ENCODE measurements around the gene LCE2D.
"Not testable (repeated sequence)": the region's sequence is repeated elsewhere in the genome, so short reads cannot be mapped to it uniquely, and the experiment has no call there.

Gene LCE2D, protein sequence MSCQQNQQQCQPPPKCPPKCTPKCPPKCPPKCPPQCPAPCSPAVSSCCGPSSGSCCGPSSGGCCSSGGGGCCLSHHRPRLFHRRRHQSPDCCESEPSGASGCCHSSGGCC

DNA sequence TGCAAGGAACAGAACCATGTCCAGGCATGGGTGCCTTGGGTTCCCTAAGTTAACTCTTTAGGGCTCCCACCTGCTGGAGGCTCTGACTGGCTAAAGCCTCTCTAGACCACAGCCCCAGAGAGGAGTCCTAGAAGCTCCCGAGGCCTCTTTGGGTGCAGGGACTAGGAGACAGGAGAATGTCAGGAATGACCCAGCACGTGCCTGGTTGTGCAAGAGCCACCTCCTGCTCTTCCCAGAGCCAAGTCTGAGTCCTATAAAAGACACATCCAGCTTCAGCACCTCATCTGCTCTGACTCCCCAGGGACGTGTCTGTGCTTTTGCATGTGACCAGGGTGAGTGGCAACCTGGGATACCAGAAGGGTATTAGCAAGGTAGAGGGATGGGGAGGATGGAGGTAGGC lies at the start of gene LCE2D:
TSS of gene LCE2D (plus strand) at position 283 of the 400 bp plus-strand sequence. CDS start 726 bp downstream, outside the sequence.
- no peak for DNase-seq (ENCODE audit: low read depth, low spot score)

DNA sequence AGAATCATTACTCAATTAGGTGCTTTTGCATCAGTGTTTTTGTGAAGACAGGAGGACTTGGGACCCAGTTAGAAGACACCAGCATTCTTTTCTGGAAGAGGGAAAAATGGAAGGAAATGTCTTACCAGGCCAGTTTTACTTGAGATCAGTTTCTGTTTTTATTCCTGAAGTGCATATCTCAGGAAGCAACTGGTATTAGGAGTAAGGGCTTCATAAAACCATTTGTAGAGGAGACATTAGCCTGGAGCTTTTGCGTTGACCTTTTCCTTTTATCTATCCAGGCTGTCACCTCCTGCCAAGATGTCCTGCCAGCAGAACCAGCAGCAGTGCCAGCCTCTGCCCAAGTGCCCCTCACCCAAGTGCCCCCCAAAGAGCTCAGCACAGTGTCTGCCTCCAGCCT lies 49.7 kb upstream of the LCE2D start, which contains the start of gene LCE3B:
TSS of gene LCE3B (plus strand) at position 301 of the 400 bp plus-strand sequence. CDS start at position 301, 0 bp downstream.
- DNase-seq (ENCODE audit: low read depth, low spot score): no peak

DNA sequence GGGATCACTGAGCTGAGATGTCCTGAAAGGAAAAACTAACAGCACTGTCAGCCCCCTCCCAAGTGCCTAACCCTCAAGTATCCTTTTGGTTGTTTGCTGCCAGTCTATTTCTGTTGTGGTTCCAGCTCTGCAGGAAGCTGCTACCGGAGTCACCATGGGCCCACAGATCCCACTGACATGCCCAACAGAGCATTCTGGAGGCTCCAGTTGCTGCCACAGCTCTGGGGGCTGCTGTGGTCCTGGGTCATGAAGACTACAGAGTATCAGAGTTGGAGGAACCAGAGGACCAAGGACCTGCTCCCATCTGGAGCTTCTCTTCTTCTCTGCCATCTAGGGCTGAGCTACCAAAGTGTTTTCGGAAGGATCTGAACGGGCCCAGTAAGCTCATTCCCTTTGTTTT lies 41.2 kb upstream of the LCE2D start:
- no peak for DNase-seq (ENCODE audit: low read depth, low spot score)

DNA sequence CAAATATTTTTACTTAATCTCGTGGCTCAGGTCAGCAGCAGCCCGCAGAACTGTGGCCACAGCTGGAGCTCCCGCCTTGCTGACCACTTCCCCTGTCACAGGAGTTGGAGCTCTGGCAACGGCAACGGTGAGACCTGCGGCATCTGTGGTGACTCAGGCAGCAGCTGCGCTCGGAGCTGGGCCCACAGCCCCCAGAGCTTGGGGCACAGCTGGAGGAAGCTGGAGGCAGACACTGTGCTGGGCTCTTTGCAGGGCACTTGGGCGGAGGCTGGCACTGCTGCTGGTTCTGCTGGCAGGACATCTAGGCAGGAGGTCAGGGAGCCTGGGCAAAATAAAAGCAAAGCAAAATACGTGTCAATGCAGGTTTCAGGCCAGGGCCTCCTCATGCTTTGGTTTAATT lies 40.4 kb upstream of the LCE2D start, which contains the start of gene LCE3A:
TSS of gene LCE3A (minus strand) at position 301 of the 400 bp plus-strand sequence. CDS start at position 301, 0 bp downstream.
- DNase-seq (ENCODE audit: low read depth, low spot score): no peak

DNA sequence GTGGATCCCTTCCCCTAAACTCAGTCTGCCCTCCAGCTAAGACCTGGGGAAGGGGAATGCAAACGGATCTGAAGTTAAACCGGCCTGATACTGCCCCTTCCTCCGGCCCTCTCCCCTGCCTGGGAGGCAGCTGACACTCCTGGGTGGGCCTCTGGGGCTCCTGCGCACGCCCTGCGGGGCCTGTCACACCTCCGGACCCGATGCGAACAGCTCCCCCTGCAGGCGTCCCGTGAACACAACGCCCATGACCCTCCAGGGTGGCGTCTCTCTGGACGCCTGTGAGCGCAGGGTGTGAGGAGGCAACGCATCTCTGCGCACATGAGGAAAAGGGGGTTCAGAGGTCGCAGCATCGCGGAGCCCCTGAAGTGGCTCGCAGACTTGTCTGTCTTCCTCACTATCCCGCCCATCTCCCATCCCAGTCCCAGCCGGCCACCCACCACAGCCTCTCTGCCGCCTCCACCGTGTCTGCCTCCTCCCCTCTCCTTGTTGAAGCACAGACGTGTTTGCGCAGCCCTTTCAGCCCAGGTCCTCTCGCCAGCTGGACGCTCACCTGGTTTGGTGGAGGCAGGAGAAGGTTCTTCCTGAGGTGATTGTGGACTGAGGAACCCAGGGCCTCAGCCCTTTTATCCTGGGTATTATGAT lies 39.9 kb upstream of the LCE2D start:
- no peak for DNase-seq (ENCODE audit: low read depth, low spot score)

DNA sequence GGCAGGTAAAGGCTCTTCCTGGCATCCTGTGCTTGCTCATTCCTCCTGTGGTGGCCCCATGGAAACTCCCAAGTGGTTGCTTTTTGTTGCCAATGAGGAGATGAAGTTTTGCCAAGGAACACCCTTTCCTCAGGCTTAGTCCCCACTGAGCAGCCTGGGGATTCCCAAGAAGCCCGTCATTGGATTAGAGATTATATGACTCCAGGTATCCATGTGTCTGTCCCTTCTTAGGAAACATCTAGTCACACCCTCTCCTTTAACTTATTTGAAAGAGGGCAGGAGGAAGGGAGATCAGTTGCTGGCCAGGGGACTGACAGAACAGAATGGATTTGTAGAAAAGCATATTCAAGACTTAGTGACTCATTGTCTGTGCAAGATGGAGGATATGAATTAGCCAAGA lies 36.4 kb upstream of the LCE2D start:
- no peak for DNase-seq (ENCODE audit: low read depth, low spot score)

DNA sequence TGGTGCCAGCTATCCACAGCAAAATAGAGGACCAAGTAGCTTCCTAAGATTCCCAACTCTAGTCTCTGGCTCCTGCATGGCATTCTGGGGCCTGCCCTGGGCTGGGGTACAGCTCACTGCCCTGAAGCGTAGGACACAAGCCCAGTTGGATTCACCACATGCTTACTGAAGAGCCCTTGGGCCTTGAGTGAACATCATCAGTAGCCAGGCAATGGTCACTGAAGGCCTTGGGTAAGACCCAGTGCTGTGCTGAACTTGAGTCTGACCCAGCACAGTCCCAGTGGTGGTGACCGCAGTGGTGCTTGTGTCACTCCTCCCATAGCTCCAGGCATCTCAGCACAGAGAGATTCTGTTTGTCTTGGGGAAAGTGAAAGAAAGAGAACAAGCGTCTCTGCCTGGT lies 32.6 kb upstream of the LCE2D start:
- DNase-seq (ENCODE audit: low read depth, low spot score): no peak

DNA sequence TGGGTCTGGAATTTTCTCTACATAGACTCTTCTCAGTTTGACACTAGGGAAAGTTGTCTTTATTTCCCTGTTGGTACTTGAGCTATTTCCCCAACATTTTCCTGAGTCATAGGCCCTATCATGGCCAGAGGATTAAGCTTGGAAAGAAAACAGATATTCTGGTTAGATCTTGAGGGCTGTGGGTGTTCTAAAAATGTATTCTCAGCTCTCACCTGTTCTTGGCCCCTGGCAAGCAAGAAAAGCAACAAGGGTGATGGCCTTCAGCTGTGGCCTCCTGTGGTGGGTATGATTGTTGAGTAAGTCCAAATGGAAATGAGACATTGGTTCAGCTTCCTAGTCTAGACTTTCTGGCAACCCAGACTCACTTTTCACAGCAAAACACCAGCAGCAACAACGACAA lies 22.8 kb upstream of the LCE2D start:
- DNase-seq (ENCODE audit: low read depth, low spot score): no peak

DNA sequence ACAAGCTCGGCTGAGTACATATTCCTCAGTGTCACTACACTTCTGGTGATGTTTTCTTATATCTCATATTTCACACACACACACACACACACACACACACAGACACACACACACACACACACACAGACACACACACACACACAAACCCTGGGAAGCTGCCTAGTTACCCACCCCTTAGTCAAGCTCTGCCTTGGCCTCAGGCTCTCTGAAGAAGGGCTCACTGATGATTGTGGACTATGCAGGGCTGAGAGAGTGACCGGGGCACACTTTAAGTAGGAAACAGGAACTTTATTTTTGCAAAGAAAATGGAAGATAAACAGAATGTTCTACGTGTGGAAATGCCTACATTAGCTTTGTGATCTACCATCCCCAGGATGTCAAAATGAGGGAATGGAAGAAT lies 19.2 kb upstream of the LCE2D start:
- DNase-seq (ENCODE audit: low read depth, low spot score): no peak

DNA sequence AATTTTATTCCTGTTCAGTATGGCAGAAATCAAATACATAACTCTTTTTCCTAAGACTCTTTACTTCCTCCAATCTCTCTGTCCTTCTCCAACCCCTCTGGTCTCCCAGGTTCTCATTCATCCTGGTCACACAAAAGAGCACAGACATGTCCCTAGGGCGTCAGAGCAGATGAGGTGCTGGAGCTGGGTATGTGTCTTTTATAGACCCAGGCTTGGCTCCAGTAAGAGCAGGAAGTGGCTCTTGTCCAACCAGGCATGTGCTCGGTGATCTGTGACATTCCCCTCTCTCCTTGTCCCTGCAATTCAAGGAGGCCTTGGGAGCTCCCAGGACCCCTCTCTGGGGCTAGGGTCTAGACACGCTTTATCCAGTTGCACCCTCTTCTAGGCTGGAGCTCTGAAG lies 18.0 kb upstream of the LCE2D start:
- DNase-seq (ENCODE audit: low read depth, low spot score): no peak

DNA sequence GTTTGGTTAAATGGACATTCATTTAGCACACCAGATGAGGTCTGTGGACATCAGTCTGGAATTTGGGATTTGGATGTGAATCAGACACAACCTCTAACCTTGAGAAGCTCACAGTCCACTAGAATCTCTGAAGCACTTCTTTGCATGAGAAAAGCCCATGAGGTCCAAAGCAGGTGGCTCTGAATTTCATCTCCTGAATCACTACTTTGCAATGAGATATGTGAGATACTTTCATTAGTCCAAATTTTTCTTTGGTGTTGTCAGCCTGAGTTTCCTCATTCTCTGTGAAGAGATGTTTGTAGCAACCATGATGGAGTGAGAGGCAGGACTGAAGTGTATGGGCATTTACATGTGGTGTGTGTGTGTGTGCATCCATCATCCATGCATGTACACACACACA lies 16.5 kb upstream of the LCE2D start:
- DNase-seq (ENCODE audit: low read depth, low spot score): no peak

DNA sequence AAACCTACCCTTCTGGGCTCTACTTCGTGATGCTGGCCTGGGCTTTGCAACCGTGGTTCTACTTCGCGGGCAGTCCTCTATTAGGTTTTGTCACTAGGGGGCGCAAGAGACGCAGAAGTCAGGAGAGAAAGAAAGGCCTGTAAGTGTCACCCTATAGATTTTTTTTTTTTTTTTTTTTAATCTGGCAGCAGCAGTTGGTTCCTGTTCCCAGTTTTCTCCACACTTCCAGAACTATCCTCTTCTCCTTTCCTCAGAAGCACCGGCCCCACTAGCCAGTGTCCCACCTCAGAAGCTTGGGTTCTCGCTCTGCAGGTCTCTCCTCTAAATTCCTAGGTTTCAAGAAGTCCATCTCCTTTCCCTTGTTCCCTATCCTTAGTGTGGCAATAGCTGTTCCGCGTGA lies 9.1 kb upstream of the LCE2D start:
- peak; percentile 5 for DNase-seq (ENCODE audit: low read depth, low spot score)

DNA sequence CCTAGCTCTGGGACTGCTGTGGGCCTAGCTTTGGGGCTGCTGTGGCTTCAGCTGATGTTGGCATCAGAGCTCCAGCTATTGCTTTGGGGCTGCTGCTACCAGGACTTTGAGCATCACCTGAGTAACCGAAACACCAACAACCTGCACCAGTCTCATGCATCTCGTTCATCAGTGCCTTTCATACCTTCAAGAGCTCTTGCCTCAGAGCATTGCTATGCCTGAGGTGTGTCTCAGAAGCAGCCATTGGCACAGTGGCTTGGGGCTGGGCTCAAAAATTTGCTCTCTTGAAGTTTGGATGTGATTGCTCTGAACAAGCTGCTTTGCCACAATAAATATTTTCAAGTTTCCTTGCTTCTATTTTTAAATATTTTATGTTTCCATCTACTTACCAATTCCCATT lies 6.7 kb upstream of the LCE2D start:
- no peak for DNase-seq (ENCODE audit: low read depth, low spot score)

DNA sequence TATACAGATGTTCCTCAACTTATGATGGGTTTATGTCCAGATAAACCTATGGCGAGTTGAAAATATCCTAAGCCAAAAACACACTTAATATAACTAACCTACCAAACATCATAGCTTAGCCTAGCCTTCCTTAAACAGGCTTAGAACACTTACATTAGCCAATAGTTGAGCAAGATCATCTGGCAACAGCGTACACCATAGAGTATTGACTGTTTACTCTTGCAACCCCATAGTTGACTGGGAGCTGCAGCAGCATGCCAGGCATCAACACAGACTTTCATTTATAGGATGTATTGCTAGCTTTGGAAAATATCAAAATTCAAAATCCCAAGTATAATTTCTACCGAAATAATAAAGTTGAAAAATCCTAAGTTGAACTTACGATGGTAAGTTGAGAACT lies 5.5 kb upstream of the LCE2D start:
- no peak for DNase-seq (ENCODE audit: low read depth, low spot score)

DNA sequence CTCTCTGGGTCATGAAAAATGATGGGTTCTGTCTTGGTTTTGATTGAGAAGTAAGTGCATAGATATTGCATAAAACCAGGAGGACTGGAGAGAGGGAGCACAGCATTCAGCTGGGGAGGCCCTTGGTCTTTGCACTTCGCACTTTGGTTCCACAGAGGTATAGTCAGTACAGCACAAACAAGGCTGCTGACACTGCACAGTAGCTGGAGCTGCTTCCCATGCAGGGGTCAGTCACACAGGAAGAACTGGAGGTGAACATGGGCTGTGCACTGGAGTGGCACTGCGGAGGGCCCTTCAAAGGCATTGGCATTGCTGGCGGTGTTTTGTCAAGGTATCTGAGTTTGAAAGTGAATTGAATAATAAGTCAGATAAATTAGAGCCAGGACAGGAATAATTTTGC lies 4.5 kb upstream of the LCE2D start:
- no peak for DNase-seq (ENCODE audit: low read depth, low spot score)

DNA sequence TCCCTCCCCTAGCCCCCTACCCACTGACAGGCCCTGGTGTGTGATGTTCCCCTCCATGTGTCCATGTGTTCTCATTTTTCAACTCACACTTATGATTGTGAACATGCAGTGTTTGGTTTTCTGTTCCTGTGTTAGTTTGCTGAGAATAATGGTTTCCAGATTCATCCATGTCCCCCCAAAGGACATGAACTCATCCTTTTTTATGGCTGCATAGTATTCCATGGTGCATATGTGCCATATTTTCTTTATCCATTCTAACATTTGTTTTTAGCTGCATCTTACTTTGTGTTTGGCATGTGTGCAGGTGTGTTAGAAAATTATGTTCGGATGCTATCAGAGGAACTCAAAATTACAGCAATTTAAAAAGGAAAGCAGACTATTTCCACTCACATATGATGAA lies 3.0 kb downstream of the LCE2D start:
- not testable (repeated sequence) for DNase-seq (ENCODE audit: low read depth, low spot score)

DNA sequence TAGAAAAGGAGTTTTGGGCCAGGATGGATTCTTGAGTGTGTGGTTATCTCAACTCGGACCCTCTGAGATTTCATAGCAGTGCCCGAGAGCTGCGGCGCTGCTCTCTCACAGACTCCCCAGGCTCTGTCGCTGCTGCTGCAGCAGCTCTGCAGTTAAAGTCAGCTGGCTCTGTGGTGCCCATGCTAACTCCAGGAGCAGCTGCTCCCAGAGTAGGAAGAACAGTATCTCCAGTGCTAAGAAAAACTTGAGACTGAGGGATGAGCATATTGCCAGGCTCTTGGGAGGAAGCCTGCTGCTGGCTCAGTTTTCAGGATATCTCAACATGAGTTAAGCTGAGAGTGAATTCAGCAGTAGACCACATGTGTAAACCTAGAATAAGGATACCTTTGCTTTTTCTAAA lies 4.5 kb downstream of the LCE2D start:
- DNase-seq (ENCODE audit: low read depth, low spot score): no peak

DNA sequence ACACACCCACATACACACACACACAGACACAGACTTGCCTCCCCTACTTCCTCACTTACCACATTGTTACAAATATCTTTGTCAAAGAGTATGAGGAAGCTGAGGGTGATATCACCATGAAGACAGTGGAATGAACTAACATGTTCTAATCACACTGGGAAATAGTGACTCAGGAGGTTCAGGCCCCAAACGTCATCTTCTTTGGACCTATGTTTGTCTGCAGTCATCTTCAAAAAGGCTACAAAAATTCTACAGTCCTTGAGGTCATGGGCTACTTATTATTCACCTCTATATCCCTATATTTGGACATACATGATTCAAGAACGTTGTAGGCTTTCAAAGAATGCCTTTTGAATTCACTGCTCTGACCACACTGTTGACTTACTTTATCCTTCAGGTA lies 9.8 kb downstream of the LCE2D start:
- no peak for DNase-seq (ENCODE audit: low read depth, low spot score)

DNA sequence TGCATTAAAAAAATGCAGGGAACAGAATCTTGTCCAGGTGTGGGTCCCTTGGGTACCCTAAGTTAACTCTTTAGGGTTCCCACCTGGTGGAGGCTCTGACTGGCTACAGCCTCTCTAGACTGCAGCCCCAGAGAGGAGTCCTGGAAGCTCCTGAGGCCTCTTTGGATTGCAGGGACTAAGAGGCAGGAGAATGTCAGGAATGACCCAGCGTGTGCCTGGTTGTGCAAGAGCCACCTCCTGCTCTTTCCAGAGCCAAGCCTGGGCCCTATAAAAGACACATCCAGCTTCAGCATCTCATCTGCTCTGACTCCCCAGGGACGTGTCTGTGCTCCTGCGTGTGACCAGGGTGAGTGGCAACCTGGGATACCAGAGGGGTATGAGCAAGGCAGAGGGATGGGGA lies 11.8 kb downstream of the LCE2D start, which contains the start of gene LCE2C:
TSS of gene LCE2C (plus strand) at position 297 of the 400 bp plus-strand sequence. CDS start 737 bp downstream, outside the sequence.
- DNase-seq (ENCODE audit: low read depth, low spot score): not testable (repeated sequence)

DNA sequence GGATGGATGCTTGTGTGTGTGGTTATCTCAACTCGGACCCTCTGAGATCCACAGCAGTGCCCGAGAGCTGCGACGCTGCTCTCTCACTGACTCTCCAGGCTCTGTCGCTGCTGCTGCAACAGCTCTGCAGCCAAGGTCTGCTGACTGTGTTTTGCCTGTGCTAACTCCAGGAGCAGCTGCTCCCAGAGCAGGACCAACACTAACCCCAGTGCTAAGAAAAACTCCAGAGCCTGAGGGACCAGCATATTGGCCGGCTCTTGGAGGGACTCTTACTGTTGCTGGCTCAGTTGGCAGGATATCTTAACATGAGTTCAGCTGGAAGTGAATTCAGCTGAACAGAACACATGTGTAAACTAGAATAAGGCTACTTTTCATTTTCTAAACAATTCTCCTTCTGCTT lies 16.3 kb downstream of the LCE2D start:
- DNase-seq (ENCODE audit: low read depth, low spot score): no peak

DNA sequence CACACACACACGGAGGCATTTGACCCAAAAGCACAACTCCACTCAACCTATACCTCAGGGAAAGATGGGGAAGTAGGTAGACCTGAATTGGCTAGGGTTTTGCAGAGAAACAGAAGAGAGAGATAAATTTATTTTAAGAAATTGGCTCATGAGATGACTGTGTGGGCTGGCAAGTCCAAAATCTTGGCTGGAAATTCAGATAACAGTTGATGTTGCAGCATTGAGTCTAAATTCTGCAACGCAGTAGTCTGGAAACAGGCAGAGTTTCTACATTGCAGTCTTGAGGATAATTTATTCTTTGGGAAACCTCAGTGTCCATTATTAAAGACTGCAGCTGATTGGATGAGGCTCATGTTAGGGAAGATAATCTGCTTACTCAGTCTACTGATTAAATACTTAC lies 18.4 kb downstream of the LCE2D start:
- no peak for DNase-seq (ENCODE audit: low read depth, low spot score)

DNA sequence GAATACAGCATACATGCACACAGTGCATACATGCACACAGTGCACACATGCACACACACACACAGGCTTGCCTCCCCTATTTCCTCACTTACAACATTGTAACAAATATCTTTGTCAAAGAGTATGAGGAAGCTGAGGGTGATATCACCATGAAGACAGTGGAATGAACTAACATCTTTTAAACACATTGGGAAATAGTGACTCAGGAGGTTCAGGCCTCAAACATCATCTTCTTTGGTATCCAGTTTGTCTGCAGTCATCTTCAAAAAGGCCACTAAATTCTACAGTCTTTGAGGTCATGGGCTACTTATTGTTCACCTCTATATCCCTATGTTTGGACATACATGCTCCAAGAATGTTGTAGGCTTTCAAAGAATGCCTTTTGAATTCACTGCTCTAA lies 20.7 kb downstream of the LCE2D start:
- DNase-seq (ENCODE audit: low read depth, low spot score): no peak

DNA sequence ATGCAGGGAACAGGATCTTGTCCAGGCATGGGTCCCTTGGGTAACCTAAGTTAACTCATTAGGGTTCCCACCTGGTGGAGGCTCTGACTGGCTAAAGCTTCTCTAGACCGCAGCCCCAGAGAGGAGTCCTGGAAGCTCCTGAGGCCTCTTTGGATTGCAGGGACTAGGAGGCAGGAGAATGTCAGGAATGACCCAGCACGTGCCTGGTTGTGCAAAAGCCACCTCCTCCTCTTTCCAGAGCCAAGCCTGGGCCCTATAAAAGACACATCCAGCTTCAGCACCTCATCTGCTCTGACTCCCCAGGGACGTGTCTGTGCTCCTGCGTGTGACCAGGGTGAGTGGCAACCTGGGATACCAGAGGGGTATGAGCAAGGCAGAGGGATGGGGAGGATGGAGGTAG lies 22.6 kb downstream of the LCE2D start, which contains the start of gene LCE2B:
TSS of gene LCE2B (plus strand) at position 301 of the 400 bp plus-strand sequence. CDS start 721 bp downstream, outside the sequence.
- DNase-seq (ENCODE audit: low read depth, low spot score): not testable (repeated sequence)

Measured in activated CD4-positive, CD25-positive, alpha-beta regulatory T cell treated with anti-CD3 and anti-CD28 coated beads, Interleukin-2, amount 50 U/mL, for 16 hours (primary cell).